Activated naive CD4-positive, alpha-beta T cell treated with anti-CD3 and anti-CD28 coated beads, Interleukin-2, amount 10 ng/mL, durations not matched to agents 7 days and 5 days (primary cell): Measurements from ENCODE around the gene IGF2BP2.
"Not testable (repeated sequence)": the region's sequence is repeated elsewhere in the genome, so short reads cannot be mapped to it uniquely, and the experiment has no call there.

ENCODE experiments used
- CTCF ChIA-PET: fragments of 350-600 bp; sonication (Branson Sonifier 250); formaldehyde crosslinking; loops from one replicate; lab custom pipeline; 2021; ENCODE audit warnings: antibody characterized with exemption; lab: Charles Lee
- DNase-seq: peaks from one replicate; pipeline ENCODE4 v3.0.0-alpha.2; 2020
- H3K27ac Mint-ChIP-seq: one replicate; pipeline ENCODE4 v1.8.0; 2021; ENCODE audit warnings: mild to moderate bottlenecking, moderate library complexity, mixed read lengths
- H3K27me3 Mint-ChIP-seq: one replicate; pipeline ENCODE4 v1.8.0; 2021; ENCODE audit warnings: mild to moderate bottlenecking, mixed read lengths
- H3K36me3 Mint-ChIP-seq: one replicate; pipeline ENCODE4 v1.8.0; 2021; ENCODE audit warnings: mixed read lengths
- H3K4me1 Mint-ChIP-seq: one replicate; pipeline ENCODE4 v1.8.0; 2021; ENCODE audit warnings: mixed read lengths
- H3K4me3 Mint-ChIP-seq: one replicate; pipeline ENCODE4 v1.8.0; 2021; ENCODE audit warnings: mild to moderate bottlenecking, moderate library complexity, mixed read lengths
- H3K9me3 Mint-ChIP-seq: one replicate; pipeline ENCODE4 v1.8.0; 2021; ENCODE audit warnings: mixed read lengths

The IGF2BP2 gene

DNA sequence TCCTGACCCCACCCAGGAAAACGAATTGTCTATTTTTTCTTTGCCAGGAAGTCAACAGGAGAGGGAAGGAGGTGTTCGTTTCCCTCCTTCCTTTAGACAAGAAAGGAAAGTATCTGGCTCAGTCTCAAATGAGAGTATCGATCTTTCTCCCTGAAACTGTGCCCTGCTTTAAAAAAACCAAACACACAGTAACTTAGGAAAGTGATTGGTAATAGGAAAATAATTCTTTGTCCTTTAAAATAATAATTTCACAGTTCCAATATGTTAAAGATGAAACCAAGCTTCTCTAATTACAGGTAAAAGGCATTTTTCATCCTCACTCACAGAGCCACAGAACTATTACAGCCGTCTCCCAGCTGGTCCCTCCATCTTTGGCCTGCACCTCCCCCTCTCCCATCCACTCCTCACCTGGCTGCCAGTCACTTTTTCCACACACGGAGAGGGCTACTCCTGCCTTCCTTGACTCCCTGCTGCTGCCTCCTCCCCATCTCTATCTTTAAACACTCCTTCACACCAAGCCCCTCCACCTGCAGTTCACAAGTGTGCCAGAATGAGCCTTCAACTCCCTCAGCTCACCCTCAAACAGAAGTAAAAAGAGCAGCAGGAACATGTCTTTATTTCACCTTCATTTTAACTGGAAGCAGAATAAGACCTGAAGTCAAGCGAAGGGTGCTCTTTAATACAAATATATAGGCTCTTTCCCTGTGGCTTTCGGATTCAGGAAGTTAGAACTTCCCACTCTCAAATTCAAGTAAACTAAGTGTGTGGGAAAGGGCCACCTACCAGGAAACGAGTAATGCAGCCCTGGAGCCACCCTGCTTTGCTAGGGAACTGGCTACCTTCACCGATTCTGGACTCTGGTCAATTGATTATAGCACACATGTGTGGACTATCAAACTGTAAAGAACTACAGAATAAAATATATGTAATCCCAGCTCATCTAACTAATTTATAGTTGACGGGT lies 122.3 kb downstream of the IGF2BP2 start:
- Mint-ChIP-seq H3K9me3 (no peaks in the 10 kb centered on the region), H3K4me1 (peaks cover 2% of the 10 kb centered on the region), H3K36me3 (no peaks in the 10 kb centered on the region), H3K27ac (peak overlapping the region; percentile 56), H3K4me3 (no peak overlapping the region), H3K27me3 (peaks cover 41% of the 10 kb centered on the region)
- CTCF ChIA-PET, result interaction anchor here (1.7 kb wide), 1 partner anchor 42 kb away, joined by 4 read pairs; no protein-coding TSS in a partner anchor
- DNase-seq, result no peak

DNA sequence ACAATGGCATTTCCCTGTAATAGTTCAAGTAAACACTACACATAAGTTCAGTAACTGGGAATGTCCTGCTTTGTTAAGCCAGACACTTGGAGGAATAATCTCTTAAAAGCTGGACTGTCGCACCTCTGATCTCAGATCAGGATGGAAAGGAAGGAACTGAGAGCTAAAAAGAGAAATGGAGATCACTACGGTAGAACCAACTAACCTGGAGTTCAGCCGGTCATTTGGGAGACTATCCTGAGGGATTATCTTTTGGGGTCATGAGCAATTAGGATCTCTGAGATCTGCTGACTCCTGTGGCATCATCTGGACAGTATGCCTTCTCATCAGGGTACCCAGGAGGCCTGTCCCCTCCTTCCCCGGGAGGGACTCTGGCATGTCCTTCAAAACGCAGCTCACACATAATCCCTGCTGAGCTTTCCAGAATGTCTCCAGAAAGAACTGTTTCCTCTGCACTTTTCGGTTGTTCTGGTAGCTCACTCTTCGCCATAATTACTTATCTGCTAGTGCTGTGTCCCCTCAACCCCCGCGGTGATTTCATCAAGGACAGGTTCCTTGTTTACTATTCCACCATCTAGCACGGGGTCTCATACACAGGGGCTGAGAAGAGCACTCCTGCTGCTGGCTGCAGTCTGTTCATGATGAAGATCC lies 123.1 kb downstream of the IGF2BP2 start:
- Mint-ChIP-seq H3K36me3 (no peaks in the 10 kb centered on the region), H3K27me3 (peaks cover 37% of the 10 kb centered on the region)
- CTCF ChIA-PET, result interaction anchor here (1.7 kb wide), 1 partner anchor 41 kb away, joined by 4 read pairs; no protein-coding TSS in a partner anchor

DNA sequence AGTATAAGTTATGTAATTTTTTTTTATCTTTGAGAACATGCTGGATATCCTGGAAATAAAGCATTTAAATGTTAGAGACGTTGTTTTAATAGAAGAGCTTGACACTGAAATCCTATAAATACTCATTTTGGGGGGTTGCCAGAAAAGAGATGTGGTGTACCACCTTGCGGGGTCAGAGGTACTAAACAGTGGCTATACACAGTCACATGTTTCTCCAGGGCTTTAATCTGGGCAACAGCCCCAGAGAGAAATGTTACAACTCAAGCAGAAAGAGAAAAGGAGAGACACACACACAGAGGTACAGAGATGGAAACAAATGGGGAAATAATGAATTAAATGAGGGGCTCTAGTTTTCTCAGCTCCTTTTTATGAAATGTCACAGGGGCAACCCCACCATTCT lies 124.9 kb downstream of the IGF2BP2 start:
- Mint-ChIP-seq H3K36me3 (no peaks in the 10 kb centered on the region), H3K27me3 (peaks cover 30% of the 10 kb centered on the region), H3K9me3 (no peaks in the 10 kb centered on the region), H3K4me3 (no peak overlapping the region), H3K27ac (no peak overlapping the region), H3K4me1 (peaks cover 2% of the 10 kb centered on the region)
- DNase-seq, result no peak
- CTCF ChIA-PET, result interaction anchor here (0.6 kb wide), 1 partner anchor 35 kb away, joined by 4 read pairs; no protein-coding TSS in a partner anchor

More for the DNA sequence above, 123.1 kb downstream of the IGF2BP2 start:
- H3K4me3 Mint-ChIP-seq, result no peak overlapping the region
- no peak for DNase-seq
- H3K9me3 Mint-ChIP-seq, result no peaks in the 10 kb centered on the region
- no peak overlapping the region for H3K27ac Mint-ChIP-seq
- peaks cover 2% of the 10 kb centered on the region for H3K4me1 Mint-ChIP-seq

DNA sequence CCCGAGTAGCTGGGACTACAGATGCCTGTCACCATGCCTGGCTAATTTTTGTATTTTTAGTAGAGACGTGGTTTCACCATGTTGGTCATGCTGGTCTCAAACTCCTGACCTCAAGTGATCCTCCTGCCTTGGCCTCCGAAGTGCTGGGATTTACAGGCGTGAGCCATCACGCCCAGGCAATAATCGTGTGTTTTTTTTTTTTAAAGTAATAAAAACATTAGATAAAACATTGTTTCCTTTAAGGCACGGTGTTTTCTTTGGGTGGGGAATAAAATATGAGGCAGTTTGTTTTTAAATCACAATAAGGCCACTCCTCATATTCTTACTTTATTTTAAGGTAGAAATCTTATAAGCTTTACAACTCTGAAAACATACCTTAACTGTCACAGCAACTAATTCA lies 127.6 kb downstream of the IGF2BP2 start:
- H3K27ac Mint-ChIP-seq, H3K9me3 Mint-ChIP-seq, CTCF ChIA-PET, H3K4me1 Mint-ChIP-seq, H3K36me3 Mint-ChIP-seq, H3K4me3 Mint-ChIP-seq, DNase-seq: not testable (repeated sequence)
- peaks cover 23% of the 10 kb centered on the region for H3K27me3 Mint-ChIP-seq

DNA sequence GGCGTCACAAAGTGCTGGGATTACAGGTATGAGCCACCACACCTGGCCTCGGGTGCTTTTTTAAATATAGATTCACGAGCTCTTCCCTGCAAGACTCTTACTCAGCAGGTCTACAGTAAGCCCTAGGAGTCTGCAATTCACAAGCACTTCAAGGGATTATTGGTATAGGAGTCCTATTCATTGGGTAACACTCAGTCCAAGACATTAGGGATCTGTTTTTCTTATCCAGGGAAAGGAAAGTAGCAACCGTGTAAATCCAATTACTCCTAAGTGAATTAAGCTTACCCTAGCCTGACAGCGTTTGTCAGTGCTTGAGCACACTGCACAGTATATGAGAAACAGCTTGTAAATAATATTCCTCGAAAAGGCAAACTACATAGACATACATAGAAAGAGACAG lies 128.8 kb downstream of the IGF2BP2 start:
- H3K9me3 Mint-ChIP-seq, result no peaks in the 10 kb centered on the region
- H3K36me3 Mint-ChIP-seq, result no peaks in the 10 kb centered on the region
- H3K27me3 Mint-ChIP-seq, result peaks cover 17% of the 10 kb centered on the region
- no peaks in the 10 kb centered on the region for H3K4me1 Mint-ChIP-seq
- H3K4me3 Mint-ChIP-seq, result no peak overlapping the region
- H3K27ac Mint-ChIP-seq, result no peak overlapping the region
- CTCF ChIA-PET, result no interaction called here
- DNase-seq, result no peak

DNA sequence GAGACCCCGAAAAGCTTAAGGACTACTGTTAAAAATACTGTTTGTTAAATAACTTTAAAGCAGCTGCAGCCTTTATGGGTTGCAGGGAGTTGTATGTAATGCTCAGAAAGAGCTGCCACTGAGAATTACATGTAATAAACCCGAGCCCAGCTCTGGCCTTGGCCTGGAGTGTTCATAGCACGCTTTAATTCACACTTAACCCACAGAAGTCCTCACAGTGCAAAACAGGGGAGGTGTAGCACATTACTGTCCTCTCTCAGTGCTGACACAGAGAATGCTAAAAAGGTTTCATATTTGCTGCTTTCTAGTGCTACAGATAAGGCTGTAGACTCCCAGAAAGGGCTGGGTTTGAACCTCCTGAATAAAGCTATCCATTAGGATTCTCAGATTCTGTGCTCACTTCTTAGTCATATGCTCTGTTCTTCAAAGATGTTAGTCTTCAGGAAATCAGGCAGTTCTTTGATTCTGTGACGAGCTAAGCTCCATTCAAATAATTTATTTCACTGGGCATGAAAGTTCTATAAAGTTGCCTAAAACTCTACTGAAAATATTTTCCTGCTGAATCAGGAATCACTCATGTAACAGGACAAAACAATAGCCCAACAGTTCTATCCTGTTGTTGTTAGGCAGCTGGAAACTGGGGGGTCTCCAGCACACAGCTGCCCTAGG lies 130.7 kb downstream of the IGF2BP2 start:
- no peak overlapping the region for H3K27ac Mint-ChIP-seq
- H3K27me3 Mint-ChIP-seq, result peaks cover 16% of the 10 kb centered on the region
- no peaks in the 10 kb centered on the region for H3K9me3 Mint-ChIP-seq
- no peak for DNase-seq
- no peak overlapping the region for H3K4me3 Mint-ChIP-seq
- no peaks in the 10 kb centered on the region for H3K4me1 Mint-ChIP-seq
- CTCF ChIA-PET, result interaction anchor here (0.9 to 1.1 kb wide), 2 partner anchors 16 to 74 kb away, joined by 3 read pairs; no protein-coding TSS in a partner anchor
- no peaks in the 10 kb centered on the region for H3K36me3 Mint-ChIP-seq

DNA sequence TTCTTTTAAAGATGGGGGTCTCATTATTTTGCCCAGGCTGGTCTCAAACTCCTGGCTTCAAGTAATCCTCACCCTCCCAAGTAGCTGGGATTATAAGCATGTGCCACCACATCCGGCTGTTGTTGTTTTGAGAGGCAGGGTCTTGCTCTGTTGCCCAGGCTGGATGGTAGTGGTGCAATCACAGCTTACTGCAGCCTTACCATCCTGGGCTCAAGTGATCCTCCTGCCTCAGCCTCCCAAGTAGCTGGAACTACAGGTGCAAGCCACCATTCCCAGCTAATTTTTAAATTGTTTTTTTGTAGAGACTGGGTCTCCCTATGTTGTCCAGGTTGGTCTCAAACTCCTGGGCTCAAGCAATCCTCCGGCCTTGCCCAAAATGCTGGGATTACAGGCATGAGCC lies 133.2 kb downstream of the IGF2BP2 start:
- H3K36me3 Mint-ChIP-seq, result no peaks in the 10 kb centered on the region
- CTCF ChIA-PET, result no interaction called here
- no peaks in the 10 kb centered on the region for H3K4me1 Mint-ChIP-seq
- no peak overlapping the region for H3K4me3 Mint-ChIP-seq
- no peak overlapping the region for H3K27ac Mint-ChIP-seq
- peaks cover 16% of the 10 kb centered on the region for H3K27me3 Mint-ChIP-seq
- DNase-seq, result no peak
- no peaks in the 10 kb centered on the region for H3K9me3 Mint-ChIP-seq

DNA sequence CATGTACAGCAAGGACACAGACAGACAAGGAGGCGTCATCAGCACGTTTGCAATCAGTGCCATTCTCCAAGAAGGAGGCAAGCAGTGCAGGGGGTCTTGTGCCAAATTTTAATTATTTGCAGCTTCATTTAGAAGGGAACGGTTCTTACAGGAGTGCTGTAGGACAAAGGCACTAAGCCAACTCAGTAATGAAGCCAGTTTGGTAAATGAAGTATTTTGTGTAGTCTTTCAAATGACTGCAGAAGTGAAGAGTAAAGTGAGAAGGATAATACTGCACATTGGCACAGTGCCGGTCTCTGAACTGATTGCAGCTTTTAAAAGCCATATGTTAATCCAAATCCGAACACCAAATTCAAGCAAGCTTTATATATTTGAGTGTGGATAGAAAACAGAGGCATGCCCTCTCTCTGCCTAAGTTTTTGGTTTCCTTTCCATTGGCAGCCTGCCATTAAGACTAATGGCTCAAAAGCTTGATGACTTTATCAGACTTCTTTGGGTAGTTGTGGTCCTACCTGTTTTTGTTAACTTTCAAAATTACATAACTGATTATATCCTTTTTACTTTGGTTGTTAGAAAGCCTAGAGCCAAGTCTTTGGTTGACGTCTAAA lies 137.5 kb downstream of the IGF2BP2 start:
- H3K27ac Mint-ChIP-seq, result no peak overlapping the region
- no peak overlapping the region for H3K4me3 Mint-ChIP-seq
- H3K27me3 Mint-ChIP-seq, result peaks cover 19% of the 10 kb centered on the region
- H3K4me1 Mint-ChIP-seq, result no peaks in the 10 kb centered on the region
- CTCF ChIA-PET, result interaction anchor here (1.1 kb wide), 1 partner anchor 10 kb away, joined by 3 read pairs; no protein-coding TSS in a partner anchor
- H3K9me3 Mint-ChIP-seq, result no peaks in the 10 kb centered on the region
- no peaks in the 10 kb centered on the region for H3K36me3 Mint-ChIP-seq
- no peak for DNase-seq

DNA sequence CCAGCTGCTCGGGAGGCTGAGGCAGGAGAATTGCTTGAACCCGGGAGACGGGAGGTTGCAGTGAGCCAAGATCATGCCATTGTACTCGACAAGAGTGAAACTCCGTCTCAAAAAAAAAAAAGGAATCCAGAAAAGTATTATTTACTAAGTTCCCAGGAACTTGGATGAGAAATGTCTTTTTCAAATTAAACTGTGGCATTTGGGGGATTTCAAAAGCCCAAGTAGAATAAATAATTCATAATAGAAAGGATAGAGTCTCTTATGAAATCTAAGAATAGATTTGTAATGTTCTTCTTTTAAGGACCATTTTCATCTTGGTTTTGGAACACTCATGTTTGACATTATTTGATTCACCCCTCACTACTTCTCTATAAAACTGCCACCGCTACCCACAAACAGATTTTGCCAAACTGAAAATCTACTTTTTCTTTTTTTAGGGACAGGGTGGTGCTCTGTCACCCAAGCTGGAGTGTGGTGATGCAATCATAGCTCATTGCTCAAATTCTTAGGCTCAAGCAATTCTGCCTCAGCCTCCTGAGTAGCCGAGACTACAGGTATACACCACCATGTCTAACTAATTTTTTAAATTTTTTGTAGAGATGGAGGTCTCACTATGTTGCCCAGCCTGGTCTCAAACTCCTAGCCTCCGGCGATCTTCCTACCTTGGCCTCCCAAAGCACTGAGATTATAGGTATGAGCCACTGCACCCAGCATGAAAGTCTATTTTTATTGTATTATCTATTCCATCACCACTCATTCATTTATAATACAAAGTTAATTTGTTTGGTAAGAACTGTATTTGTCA lies 139.4 kb downstream of the IGF2BP2 start:
- no peak for DNase-seq
- CTCF ChIA-PET, result no interaction called here
- Mint-ChIP-seq H3K27ac (no peak overlapping the region), H3K27me3 (peaks cover 16% of the 10 kb centered on the region), H3K4me3 (no peak overlapping the region), H3K36me3 (no peaks in the 10 kb centered on the region), H3K4me1 (no peaks in the 10 kb centered on the region), H3K9me3 (no peaks in the 10 kb centered on the region)

DNA sequence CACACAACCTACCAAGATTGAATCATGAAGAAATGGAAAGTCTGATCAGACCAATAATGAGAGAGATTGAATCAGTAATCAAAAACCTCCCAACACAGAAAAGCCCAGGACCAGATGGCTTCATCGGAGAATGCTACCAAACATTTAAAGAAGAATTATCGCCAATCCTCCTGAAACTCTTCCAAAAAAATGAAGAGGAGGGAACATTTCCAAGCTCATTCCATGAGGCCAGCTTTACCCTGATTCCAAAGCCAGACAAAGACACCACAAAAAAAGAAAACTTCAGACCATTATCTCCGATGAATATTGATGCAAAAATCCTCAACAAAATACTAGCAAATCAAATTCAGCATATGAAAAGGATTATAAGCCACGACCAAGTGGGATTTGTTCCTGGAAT lies 144.6 kb downstream of the IGF2BP2 start:
- peaks cover 9% of the 10 kb centered on the region for H3K27me3 Mint-ChIP-seq
- no peak overlapping the region for H3K4me3 Mint-ChIP-seq
- CTCF ChIA-PET, result interaction anchor here (0.6 to 0.9 kb wide), 2 partner anchors 20 to 83 kb away, joined by 3 read pairs; no protein-coding TSS in a partner anchor
- H3K4me1 Mint-ChIP-seq, result no peaks in the 10 kb centered on the region
- no peak overlapping the region for H3K27ac Mint-ChIP-seq
- H3K9me3 Mint-ChIP-seq, result no peaks in the 10 kb centered on the region
- no peaks in the 10 kb centered on the region for H3K36me3 Mint-ChIP-seq
- no peak for DNase-seq

DNA sequence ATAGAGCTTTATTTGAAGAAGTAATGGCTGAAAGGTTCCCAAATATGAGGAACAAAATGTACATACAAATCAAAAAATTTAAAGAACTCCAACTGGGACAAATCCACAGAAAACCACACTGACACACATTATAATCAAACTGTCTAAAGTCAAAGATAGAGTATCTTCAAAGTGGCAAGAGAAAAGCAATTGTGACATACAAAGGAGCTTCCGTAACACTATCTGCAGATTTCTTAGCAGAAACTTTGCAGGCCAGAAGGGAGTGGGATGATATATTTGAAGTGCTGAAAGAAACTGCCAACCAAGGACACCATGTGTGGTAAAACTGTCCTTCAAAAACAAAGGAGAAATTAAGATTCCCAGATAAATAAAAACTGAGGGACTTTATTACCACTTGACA lies 146.8 kb downstream of the IGF2BP2 start:
- H3K27me3 Mint-ChIP-seq, result peaks cover 5% of the 10 kb centered on the region
- no peak for DNase-seq
- H3K4me1 Mint-ChIP-seq, result no peaks in the 10 kb centered on the region
- no peaks in the 10 kb centered on the region for H3K9me3 Mint-ChIP-seq
- no peak overlapping the region for H3K4me3 Mint-ChIP-seq
- CTCF ChIA-PET, result interaction anchor here (0.9 to 2.4 kb wide), 6 partner anchors 16 to 461 kb away, joined by 3 to 20 read pairs (median 6); no protein-coding TSS in a partner anchor
- H3K36me3 Mint-ChIP-seq, result no peaks in the 10 kb centered on the region
- no peak overlapping the region for H3K27ac Mint-ChIP-seq

DNA sequence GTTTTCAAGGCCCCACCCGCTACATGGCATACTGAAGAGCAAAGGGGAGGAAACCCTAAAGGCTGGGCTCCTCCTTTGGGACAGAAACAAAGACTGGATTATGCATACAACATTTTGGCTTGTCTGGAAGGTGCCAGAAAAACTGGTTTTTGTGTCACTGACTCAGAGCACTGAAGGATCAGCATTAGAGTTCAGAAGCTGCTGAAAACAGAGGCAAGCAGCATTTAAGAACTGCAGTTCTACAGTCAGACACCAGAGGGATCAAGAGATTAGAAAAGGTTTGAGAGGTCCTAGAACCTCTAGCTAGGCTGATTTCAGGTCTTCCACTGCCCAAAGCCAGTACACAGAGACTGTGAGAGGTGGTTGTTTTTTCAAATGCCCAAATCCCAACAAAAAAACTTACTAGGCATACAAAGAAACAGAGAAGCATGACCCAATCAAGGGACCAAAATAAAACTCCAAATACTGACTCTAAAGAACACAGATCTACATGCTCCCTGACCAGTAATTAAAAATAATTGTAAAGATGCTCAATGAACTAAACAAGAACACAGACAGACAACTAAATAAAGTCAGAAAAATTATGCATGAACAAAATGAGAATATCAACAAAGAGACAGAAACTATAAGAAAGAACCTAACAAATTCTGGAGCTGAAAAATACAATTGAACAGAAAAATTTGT lies 147.6 kb downstream of the IGF2BP2 start:
- no peak overlapping the region for H3K27ac Mint-ChIP-seq
- H3K9me3 Mint-ChIP-seq, result no peaks in the 10 kb centered on the region
- H3K4me3 Mint-ChIP-seq, result no peak overlapping the region
- CTCF ChIA-PET, result interaction anchor here (0.7 to 2.4 kb wide), 8 partner anchors 10 to 461 kb away, joined by 3 to 20 read pairs (median 4); no protein-coding TSS in a partner anchor
- no peaks in the 10 kb centered on the region for H3K4me1 Mint-ChIP-seq
- no peaks in the 10 kb centered on the region for H3K36me3 Mint-ChIP-seq
- no peak for DNase-seq
- peaks cover 11% of the 10 kb centered on the region for H3K27me3 Mint-ChIP-seq
